NCI-H69 (cell line): Measurements from ENCODE around the gene BRD9.
"Not testable (repeated sequence)": the region's sequence is repeated elsewhere in the genome, so short reads cannot be mapped to it uniquely, and the experiment has no call there.

ENCODE experiments used
- DNase-seq: peaks from one replicate; lab custom pipeline; 2025; lab: John Stamatoyannopoulos, UW

BRD9 gene

GRCh38 chr5:892394-893136, at the start of gene BRD9, which contains the start of gene TRIP13:
BRD9 (minus strand) TSS chr5:892801; CDS start chr5:892657, 144 bp downstream.
TRIP13 (plus strand) TSS chr5:892884; CDS start chr5:892999, 115 bp downstream.
- DNase-seq, result peak; percentile 94

GRCh38 chr5:940741-941140, 48.1 kb upstream of the BRD9 start:
- not testable (repeated sequence) for DNase-seq

GRCh38 chr5:939368-939767, 46.8 kb upstream of the BRD9 start:
- DNase-seq, result no peak

GRCh38 chr5:937151-937924, 44.7 kb upstream of the BRD9 start:
- no peak for DNase-seq

- DNase-seq, result no peak
Observed at GRCh38 chr5:936149-937144, 43.8 kb upstream of the BRD9 start.

DNA sequence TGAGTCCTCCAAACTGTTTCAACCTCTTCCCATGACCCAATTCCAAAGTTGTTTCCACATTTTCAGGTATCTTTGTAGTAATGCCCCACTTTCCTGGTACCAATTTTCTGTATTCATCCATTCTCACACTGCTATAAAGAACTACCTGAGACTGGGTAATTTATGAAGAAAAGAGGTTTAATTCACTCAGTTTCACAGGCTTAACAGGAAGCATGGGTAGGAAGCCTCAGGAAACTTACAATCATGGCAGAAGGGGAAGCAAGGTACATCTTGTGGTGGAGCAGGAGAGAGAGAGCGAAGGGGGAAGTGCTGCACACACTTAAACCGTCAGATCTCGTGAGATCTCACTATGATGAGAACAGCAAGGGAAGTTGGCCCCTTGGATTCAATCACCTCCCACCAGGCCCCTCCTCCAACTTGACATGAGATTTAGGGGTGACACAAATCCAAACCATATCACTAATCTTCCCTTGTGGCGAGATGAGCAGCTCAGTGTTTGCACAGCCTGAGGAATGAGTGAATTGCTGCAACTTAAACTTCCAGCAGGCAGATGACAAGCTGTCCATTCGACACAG, 43.0 kb upstream of the BRD9 start:
- DNase-seq, result no peak

GRCh38 chr5:934381-934967, 41.9 kb upstream of the BRD9 start:
- not testable (repeated sequence) for DNase-seq

- not testable (repeated sequence) for DNase-seq
Observed at GRCh38 chr5:933951-934350, 41.4 kb upstream of the BRD9 start.

- no peak for DNase-seq
Observed at GRCh38 chr5:933251-933861, 40.8 kb upstream of the BRD9 start.

- no peak for DNase-seq
Observed at GRCh38 chr5:932628-933250, 40.1 kb upstream of the BRD9 start.

DNA sequence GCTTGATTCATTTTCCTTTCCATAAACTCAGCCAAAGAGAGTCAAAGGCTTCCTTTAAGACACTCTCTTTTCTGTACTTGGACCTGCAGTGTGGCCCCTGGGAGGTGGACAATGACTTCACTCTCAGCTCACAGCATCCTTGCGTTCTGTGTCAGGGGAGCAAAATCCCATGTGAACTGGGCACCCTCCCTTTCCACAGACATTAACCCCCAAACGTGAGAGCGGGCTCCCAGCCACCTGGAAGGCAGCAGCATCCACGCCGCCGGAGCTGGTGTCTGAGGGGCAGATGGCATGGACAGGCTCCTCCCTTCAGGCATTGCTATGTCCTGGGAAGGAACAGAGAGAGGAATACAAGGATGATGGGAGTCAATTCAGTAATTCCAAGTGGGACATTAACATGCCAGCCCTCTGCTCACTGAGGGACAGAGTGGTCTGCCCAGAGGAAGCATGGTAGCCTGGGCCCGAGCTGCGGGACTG, 39.6 kb upstream of the BRD9 start:
- DNase-seq, result no peak

GRCh38 chr5:931570-932145, 39.1 kb upstream of the BRD9 start:
- no peak for DNase-seq

DNA sequence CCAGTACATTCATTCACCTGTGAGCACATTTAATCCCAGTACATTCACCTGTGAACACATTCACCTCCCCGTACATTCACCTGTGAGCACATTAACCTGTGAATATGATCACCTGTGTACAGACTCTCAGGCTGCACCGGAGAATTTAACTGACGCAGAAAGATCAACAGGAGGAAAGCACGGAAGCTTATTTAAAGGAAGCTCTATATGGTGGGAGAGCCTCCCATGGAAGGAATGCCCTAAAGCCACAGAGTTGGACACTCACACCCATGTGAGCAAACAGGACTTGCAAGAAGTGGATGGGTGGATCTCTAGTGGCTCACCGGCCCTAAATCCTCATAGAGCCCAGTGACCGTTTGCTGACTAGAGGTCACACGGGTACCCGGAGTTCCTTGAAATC, 38.3 kb upstream of the BRD9 start:
- no peak for DNase-seq

GRCh38 chr5:929596-929995, 37.0 kb upstream of the BRD9 start:
- no peak for DNase-seq

- not testable (repeated sequence) for DNase-seq
Observed at GRCh38 chr5:929182-929581, 36.6 kb upstream of the BRD9 start.

DNA sequence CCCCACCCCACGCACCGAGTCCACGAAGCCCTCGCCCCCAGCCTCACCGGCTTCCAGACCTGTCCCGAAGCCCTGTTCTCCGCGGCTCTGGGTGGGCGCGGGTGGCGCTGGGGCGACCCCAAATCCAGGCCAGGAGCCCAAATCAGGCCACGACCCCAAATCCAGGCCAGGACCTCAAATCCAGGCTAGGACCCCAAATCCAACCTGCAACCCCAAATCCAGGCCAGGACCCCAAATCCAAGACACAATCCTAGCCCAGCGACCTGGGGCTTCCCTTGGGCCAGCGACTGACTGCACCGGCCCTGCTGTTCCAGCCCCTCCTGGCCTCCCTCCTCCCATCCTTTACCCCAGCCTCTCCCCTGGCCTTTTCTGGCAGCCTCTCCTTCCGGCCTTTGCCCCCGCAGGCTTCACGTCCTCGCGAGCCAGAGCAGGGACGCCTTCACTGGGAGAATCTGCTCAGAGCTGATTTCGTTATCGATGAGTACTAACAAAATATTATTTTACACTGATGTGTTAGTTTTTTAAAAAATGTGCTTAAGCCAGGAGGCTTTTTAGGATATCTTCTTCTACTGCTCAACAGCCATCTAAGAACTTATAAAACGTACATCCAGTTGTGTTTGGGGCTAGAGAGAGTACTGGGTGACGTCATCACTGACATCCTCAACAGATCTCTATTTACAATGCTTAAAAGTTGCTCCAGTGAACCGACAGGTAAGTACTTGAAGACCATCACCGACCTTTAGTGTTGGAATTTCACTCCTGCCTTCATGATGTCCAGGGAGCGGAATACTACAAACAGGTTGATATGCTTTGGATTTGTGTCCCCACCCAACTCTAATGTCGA, 34.8 kb upstream of the BRD9 start:
- DNase-seq, result no peak

- peak; percentile 32 for DNase-seq
Observed at GRCh38 chr5:926417-927171, 34.0 kb upstream of the BRD9 start.

- peak; percentile 77 for DNase-seq
Observed at GRCh38 chr5:923281-923873, 30.8 kb upstream of the BRD9 start.
